GM12878 (cell line): ENCODE data around the gene STAT5B. TPM values are rescaled to one million over a fixed set of nuclear protein-coding genes. Genes with fewer than 3 reads are reported as not detected.

ENCODE experiments used
- ATAC-seq: fragments of 200-7000 bp; cut with Tn5 transposase; 3 replicates; pipeline ENCODE4 v1.9.1; 2020; ENCODE audit warnings: mild to moderate bottlenecking, moderate library complexity
- BruUV-seq: library from RNA; stranded (reverse); fragments of 400-500 nt; replicated peaks from 2 replicates; lab custom pipeline; 2021; lab: Mats Ljungman, UMichigan
- CTCF ChIA-PET: fragments of 300-600 bp; sonication (Branson Sonifier 250); formaldehyde crosslinking; extraction: SDS; loops from one replicate; lab custom pipeline; 2021; ENCODE audit warnings: inconsistent platforms; lab: Yijun Ruan, JAX
- POLR2A ChIA-PET: fragments of 350-600 bp; formaldehyde crosslinking; extraction: SDS; loops from one replicate; lab custom pipeline; 2021; ENCODE audit warnings: inconsistent platforms; lab: Charles Lee
- RAD21 ChIA-PET: fragments of 300-600 bp; sonication (Branson Sonifier 250); formaldehyde crosslinking; loops from one replicate; lab custom pipeline; 2023; ENCODE audit warnings: antibody characterized with exemption; ENCODE audit not compliant: unreplicated experiment; lab: Charles Lee
- SMC1A ChIA-PET: fragments of 300-600 bp; sonication (Branson Sonifier 250); formaldehyde crosslinking; loops from one replicate; lab custom pipeline; 2023; ENCODE audit not compliant: unreplicated experiment, uncharacterized antibody; lab: Charles Lee
- DNase-seq: peaks from one replicate; pipeline ENCODE4 v3.0.0-alpha.2; 2011; ENCODE audit warnings: low read depth, low spot score
- FAIRE-seq: peaks from 3 replicates; lab custom pipeline; 2011; peaks lifted over from hg19 to GRCh38; lab: Jason Lieb, UNC
- H2AFZ ChIP-seq: 2 replicates; pipeline ENCODE4 v1.6.0; 2011; ENCODE audit warnings: low read depth, low read length, control low read depth; ENCODE audit not compliant: control insufficient read depth
- H3K27ac ChIP-seq: 2 replicates; pipeline ENCODE4 v1.5.1; 2011; ENCODE audit warnings: control low read depth; ENCODE audit not compliant: control insufficient read depth, insufficient read depth
- H3K27me3 ChIP-seq, 2 experiments: replicated peaks in 1 of 2; 2 replicates each; pipeline versions ENCODE4 v1.6.0 to v1.6.1; 2011; ENCODE audit warnings: low read length in 1 of 2; ENCODE audit not compliant: control insufficient read depth in 2 of 2, insufficient read depth in 2 of 2
- H3K36me3 ChIP-seq, 2 experiments: 2 replicates each; pipeline ENCODE4 v1.5.1; 2011; ENCODE audit warnings: low read length in 1 of 2; ENCODE audit not compliant: control insufficient read depth in 2 of 2, insufficient read depth in 2 of 2
- H3K4me1 ChIP-seq: 2 replicates; pipeline ENCODE4 v1.6.1; 2011; ENCODE audit warnings: mild to moderate bottlenecking, low read length, moderate library complexity, mixed read lengths; ENCODE audit not compliant: control insufficient read depth, insufficient read depth
- H3K4me2 ChIP-seq: 2 replicates; pipeline ENCODE4 v1.6.0; 2011; ENCODE audit warnings: control low read depth; ENCODE audit not compliant: control insufficient read depth, insufficient read depth
- H3K4me3 ChIP-seq: fragments of 200-600 bp; sonication (generic); 2 replicates; pipeline ENCODE4 v1.5.1; 2016
- H3K79me2 ChIP-seq: 2 replicates; pipeline ENCODE4 v1.6.0; 2011; ENCODE audit warnings: low read length; ENCODE audit not compliant: control insufficient read depth, insufficient read depth
- H3K9ac ChIP-seq: 2 replicates; pipeline ENCODE4 v1.8.0; 2011; ENCODE audit warnings: low read length, control low read depth, mixed read lengths; ENCODE audit not compliant: control insufficient read depth, insufficient read depth
- H3K9me3 ChIP-seq: replicated peaks from 3 replicates; pipeline ENCODE4 v1.5.1; 2011; ENCODE audit warnings: mild to moderate bottlenecking, low read length; ENCODE audit not compliant: control insufficient read depth, insufficient read depth
- H4K20me1 ChIP-seq: 2 replicates; pipeline ENCODE4 v1.6.0; 2011; ENCODE audit not compliant: control insufficient read depth, insufficient read depth
- BMI1 ChIP-seq: fragments of 450-650 bp; IDR thresholded peaks from 2 replicates; pipeline ENCODE4 v1.6.1; 2016; ENCODE audit warnings: mild to moderate bottlenecking, moderate library complexity, borderline replicate concordance
- BRCA1 ChIP-seq: IDR thresholded peaks from 2 replicates; pipeline ENCODE4 v1.6.1; 2011; ENCODE audit warnings: low read depth, low read length, improper control_type of control experiment
- CREM ChIP-seq: IDR thresholded peaks from 2 replicates; pipeline ENCODE4 v1.6.1; 2014; ENCODE audit warnings: antibody characterized with exemption, low read depth
- DPF2 ChIP-seq: fragments of 450-650 bp; IDR thresholded peaks from 2 replicates; pipeline ENCODE4 v1.6.1; 2017; ENCODE audit warnings: mild to moderate bottlenecking
- ETV6 ChIP-seq, 2 experiments: fragments of 450-650 bp in 1 of 2; IDR thresholded peaks in 1 of 2; conservative IDR thresholded peaks in 1 of 2; 2 replicates each; pipeline ENCODE4 v1.6.1; 2014; ENCODE audit warnings: antibody characterized with exemption in 1 of 2, borderline replicate concordance in 1 of 2, low read depth in 1 of 2, mild to moderate bottlenecking in 1 of 2, moderate library complexity in 1 of 2
- KLF5 ChIP-seq: fragments of 450-650 bp; IDR thresholded peaks from 2 replicates; pipeline ENCODE4 v1.6.1; 2014; ENCODE audit warnings: mild to moderate bottlenecking; ENCODE audit not compliant: partially characterized antibody
- MEF2A ChIP-seq: IDR thresholded peaks from 2 replicates; pipeline ENCODE4 v1.6.1; 2011; ENCODE audit warnings: low read depth, mild to moderate bottlenecking, low read length, moderate library complexity; ENCODE audit not compliant: insufficient read depth
- RUNX3 ChIP-seq: IDR thresholded peaks from 2 replicates; pipeline ENCODE4 v1.6.1; 2012; ENCODE audit warnings: low read length, inconsistent platforms
- STAT1 ChIP-seq: fragments of 450-650 bp; conservative IDR thresholded peaks from 2 replicates; pipeline ENCODE4 v1.6.1; 2014; ENCODE audit warnings: antibody characterized with exemption, mild to moderate bottlenecking
- STAT3 ChIP-seq: IDR thresholded peaks from 2 replicates; pipeline ENCODE4 v1.6.1; 2011; ENCODE audit warnings: low read depth, low read length, improper control_type of control experiment
- ZNF687 ChIP-seq: fragments of 450-650 bp; IDR thresholded peaks from 2 replicates; pipeline ENCODE4 v1.6.1; 2017; ENCODE audit warnings: mild to moderate bottlenecking, moderate library complexity
- WGBS: methylation state at CpG from one replicate; pipeline ENCODE4 v1.1.6; 2016; ENCODE audit warnings: low lambda C conversion rate; ENCODE audit not compliant: insufficient replicate concordance, insufficient coverage; ENCODE audit errors: missing lambda C conversion rate; 5-methylcytosine and 5-hydroxymethylcytosine counted together
- in situ Hi-C: fragments of 300-500 bp; cut with MboI; formaldehyde crosslinking; loops from 9 replicates; pipeline ENCODE4 v1.14.3; 2018; ENCODE audit warnings: mixed read lengths
- intact Hi-C: fragments of 100-400 bp; cut with micrococcal nuclease; formaldehyde crosslinking; loops from one replicate; pipeline ENCODE4 v1.14.2; 2022; ENCODE audit not compliant: unreplicated experiment
- polyA plus RNA-seq, 11 experiments: library from polyadenylated mRNA; depleted of rRNA in 4 of 11; unstranded in 6 of 11; stranded (reverse) in 5 of 11; fragments of >200 nt; fragmentation: Nextera tagmentation in 4 of 11; fragmentation: Illumina TruSeq in 1 of 11; extraction: Ambion mirVana in 4 of 11; extraction: Trizol in 1 of 11; gene quantifications; 1 replicate in 1 of 11; 2 replicates in 10 of 11; pipeline versions ENCODE4 v1.2.1 to v1.2.3, GENCODE V29; 2011 to 2016; ENCODE audit warnings: inconsistent platforms in 2 of 11, missing spikeins in 2 of 11, low read depth in 1 of 11
- total RNA-seq, 4 experiments: library from RNA; depleted of rRNA in 3 of 4; stranded (reverse); fragments of >200 nt in 3 of 4; fragmentation: Illumina TruSeq in 1 of 4; extraction: Trizol in 1 of 4; gene quantifications; 2 replicates each; pipeline versions ENCODE4 v1.2.1 to v1.2.3, GENCODE V29; 2013 to 2021
- TF ChIP-seq, protein P1 (sequence below): fragments of 450-650 bp; IDR thresholded peaks from 2 replicates; pipeline ENCODE4 v1.6.1; 2017; ENCODE audit warnings: mild to moderate bottlenecking, low read depth, inconsistent platforms; ENCODE audit not compliant: poor library complexity, severe bottlenecking
- TF ChIP-seq, protein P2 (sequence below): fragments of 450-650 bp; IDR thresholded peaks from 2 replicates; pipeline ENCODE4 v1.6.1; 2017; ENCODE audit warnings: antibody characterized with exemption, mild to moderate bottlenecking, moderate library complexity
- TF ChIP-seq, protein P3 (sequence below): fragments of 450-650 bp; IDR thresholded peaks from 2 replicates; pipeline ENCODE4 v1.6.1; 2016; ENCODE audit warnings: mild to moderate bottlenecking

Gene STAT5B
- total and polyA plus RNA-seq, 10 of the 15 experiments (the other 5 are each of a cell fraction or from before 2014, with no cell fraction given) = 11.0 to 69.6 (median 46.7) TPM

GRCh38 chr17:42270170-42270535 lies 6.0 kb downstream of the STAT5B start:
- FAIRE-seq = no peak
- RAD21 ChIA-PET = interaction anchor here (0.8 kb wide), 1 partner anchor 137 kb away, joined by 3 read pairs; no protein-coding TSS in a partner anchor
- no peak overlapping the region for H3K4me3 ChIP-seq
- no peak for DNase-seq
- no peaks in the 10 kb centered on the region for H4K20me1 ChIP-seq
- no peaks in the 10 kb centered on the region for H3K36me3 ChIP-seq
- H3K9me3 ChIP-seq = no peaks in the 10 kb centered on the region; the same call in 2 of the 3 replicates
- no peak overlapping the region; the same call in 1 of the 2 replicates for H3K4me2 ChIP-seq
- POLR2A ChIA-PET = interaction anchor here (0.7 to 2.1 kb wide), 4 partner anchors 20 to 315 kb away, joined by 3 to 6 read pairs (median 4); partner anchors contain the start of gene STAT3
- no peak overlapping the region for H3K27ac ChIP-seq
- no TSS peak for BruUV-seq
- no peak overlapping the region for H3K9ac ChIP-seq
- WGBS = 86% methylated on average over 4 of the region's 4 CpGs
- peaks cover 60% of the 10 kb centered on the region for H3K79me2 ChIP-seq
- H2AFZ ChIP-seq = no peak overlapping the region
- CTCF ChIA-PET = interaction anchor here (0.6 to 2.5 kb wide), 7 partner anchors 11 to 244 kb away, joined by 3 to 10 read pairs (median 5); no protein-coding TSS in a partner anchor
- SMC1A ChIA-PET = interaction anchor here (0.6 to 5.3 kb wide), 9 partner anchors 10 to 136 kb away, joined by 3 to 36 read pairs (median 4); no protein-coding TSS in a partner anchor
- H3K4me1 ChIP-seq = peaks cover 20% of the 10 kb centered on the region
- in situ Hi-C loops (no loop called here), intact Hi-C loops (no loop called here)
- ATAC-seq = no peak
- H3K27me3 ChIP-seq = no peaks in the 10 kb centered on the region
- no peak for TF ChIP-seq DPF2
- TF ChIP-seq, protein P1, sequence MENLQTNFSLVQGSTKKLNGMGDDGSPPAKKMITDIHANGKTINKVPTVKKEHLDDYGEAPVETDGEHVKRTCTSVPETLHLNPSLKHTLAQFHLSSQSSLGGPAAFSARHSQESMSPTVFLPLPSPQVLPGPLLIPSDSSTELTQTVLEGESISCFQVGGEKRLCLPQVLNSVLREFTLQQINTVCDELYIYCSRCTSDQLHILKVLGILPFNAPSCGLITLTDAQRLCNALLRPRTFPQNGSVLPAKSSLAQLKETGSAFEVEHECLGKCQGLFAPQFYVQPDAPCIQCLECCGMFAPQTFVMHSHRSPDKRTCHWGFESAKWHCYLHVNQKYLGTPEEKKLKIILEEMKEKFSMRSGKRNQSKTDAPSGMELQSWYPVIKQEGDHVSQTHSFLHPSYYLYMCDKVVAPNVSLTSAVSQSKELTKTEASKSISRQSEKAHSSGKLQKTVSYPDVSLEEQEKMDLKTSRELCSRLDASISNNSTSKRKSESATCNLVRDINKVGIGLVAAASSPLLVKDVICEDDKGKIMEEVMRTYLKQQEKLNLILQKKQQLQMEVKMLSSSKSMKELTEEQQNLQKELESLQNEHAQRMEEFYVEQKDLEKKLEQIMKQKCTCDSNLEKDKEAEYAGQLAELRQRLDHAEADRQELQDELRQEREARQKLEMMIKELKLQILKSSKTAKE = no peak
- TF ChIP-seq RUNX3 = no peak
- no peak for TF ChIP-seq KLF5
- no peak for TF ChIP-seq MEF2A
- no peak for TF ChIP-seq BRCA1
- TF ChIP-seq, protein P2, sequence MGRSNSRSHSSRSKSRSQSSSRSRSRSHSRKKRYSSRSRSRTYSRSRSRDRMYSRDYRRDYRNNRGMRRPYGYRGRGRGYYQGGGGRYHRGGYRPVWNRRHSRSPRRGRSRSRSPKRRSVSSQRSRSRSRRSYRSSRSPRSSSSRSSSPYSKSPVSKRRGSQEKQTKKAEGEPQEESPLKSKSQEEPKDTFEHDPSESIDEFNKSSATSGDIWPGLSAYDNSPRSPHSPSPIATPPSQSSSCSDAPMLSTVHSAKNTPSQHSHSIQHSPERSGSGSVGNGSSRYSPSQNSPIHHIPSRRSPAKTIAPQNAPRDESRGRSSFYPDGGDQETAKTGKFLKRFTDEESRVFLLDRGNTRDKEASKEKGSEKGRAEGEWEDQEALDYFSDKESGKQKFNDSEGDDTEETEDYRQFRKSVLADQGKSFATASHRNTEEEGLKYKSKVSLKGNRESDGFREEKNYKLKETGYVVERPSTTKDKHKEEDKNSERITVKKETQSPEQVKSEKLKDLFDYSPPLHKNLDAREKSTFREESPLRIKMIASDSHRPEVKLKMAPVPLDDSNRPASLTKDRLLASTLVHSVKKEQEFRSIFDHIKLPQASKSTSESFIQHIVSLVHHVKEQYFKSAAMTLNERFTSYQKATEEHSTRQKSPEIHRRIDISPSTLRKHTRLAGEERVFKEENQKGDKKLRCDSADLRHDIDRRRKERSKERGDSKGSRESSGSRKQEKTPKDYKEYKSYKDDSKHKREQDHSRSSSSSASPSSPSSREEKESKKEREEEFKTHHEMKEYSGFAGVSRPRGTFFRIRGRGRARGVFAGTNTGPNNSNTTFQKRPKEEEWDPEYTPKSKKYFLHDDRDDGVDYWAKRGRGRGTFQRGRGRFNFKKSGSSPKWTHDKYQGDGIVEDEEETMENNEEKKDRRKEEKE = no peak
- TF ChIP-seq CREM = no peak
- TF ChIP-seq STAT1 = no peak
- no peak for TF ChIP-seq STAT3
- TF ChIP-seq, protein P3, sequence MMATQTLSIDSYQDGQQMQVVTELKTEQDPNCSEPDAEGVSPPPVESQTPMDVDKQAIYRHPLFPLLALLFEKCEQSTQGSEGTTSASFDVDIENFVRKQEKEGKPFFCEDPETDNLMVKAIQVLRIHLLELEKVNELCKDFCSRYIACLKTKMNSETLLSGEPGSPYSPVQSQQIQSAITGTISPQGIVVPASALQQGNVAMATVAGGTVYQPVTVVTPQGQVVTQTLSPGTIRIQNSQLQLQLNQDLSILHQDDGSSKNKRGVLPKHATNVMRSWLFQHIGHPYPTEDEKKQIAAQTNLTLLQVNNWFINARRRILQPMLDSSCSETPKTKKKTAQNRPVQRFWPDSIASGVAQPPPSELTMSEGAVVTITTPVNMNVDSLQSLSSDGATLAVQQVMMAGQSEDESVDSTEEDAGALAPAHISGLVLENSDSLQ = no peak
- TF ChIP-seq ZNF687 = no peak
- no peak for TF ChIP-seq ETV6 (conservative IDR thresholded peaks at IDR 0.05 in 1 of 2, IDR thresholded peaks at IDR 0.05 in 1 of 2; ENCODE audit: borderline replicate concordance in 1 of 2, low read depth in 1 of 2)
- no peak for TF ChIP-seq BMI1
